GM18861 (cell line): ENCODE measurements around the gene RILP.
A peak's percentile ranks its signal among the peaks of the same experiment; 100 is the strongest.

Experiments used
- ATAC-seq: cut with Tn5 transposase; IDR thresholded peaks from one replicate; pipeline ENCODE4 v1.9.1; 2021; ENCODE audit not compliant: unreplicated experiment

The RILP gene

DNA sequence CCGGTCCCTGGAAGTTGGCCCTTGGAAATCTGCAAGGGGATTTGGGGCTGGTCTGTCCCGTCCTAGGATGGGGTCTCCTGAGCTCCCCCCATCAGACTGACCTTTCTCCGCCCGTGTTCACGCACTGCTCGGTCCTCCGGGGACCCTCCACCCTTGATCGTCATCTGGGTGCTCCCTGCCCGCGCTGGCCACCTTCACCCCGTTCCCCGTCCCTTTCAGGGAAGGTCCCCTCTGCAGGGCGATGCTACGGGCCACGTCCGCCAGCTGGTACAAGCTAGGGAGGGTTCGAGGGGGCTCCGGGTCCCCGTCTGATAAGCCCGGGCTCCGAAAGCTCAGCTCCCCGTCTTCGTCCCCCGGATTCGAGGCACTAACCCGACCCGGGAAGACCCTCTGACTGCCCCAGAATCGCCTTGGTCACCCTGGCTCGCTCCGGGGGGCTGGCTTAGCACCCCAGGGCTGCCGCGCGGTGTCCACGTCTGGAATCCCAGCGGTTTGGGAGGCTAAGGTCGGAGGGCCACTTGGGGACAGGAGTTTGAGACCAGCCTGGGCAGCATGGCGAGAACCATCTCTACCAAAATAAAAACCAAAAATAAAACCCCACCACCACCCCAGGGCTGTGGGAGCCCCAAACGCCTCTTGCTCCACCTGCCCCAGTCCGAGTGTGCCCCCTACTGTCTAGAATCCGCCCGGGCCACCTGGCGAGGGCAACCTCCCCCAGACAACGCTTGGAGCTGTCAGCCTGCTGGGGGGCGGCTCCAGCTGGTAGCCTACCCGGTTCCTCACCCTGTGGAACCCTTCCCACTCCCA lies 20.0 kb downstream of the RILP start:
- ATAC-seq: no peak

DNA sequence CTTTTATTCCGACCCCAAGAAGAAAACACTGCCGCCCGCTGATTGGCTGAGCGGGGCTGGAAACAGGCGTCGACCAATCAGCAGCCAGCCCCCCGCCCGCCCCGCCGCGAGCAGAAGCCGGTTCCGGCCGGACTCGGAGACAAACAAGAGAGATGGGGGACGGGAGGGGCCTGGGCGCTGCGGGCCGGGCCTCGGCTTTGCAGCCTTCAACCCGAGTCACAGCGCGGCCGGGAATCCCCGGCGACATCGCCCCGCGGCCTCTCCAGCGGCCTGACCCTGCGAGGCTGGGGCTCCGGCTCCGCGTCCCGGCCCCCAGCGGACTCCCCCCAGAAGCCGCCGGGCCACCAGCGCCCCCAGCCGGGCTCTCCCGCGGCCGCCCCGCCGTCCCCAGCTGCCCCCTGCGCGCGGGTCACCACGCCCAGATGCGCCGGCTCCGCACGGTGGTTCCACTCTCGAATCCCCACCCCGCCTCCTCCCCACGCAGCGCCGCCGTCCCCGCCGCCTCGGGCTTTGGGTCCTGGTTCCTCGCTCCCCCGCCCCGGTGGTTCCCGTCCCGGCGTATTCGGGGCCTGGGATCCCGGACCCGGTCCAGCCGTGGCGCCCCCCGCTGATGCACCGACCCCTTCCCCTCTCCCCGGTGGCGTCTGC lies 20.7 kb downstream of the RILP start:
- ATAC-seq: peak; percentile 39

DNA sequence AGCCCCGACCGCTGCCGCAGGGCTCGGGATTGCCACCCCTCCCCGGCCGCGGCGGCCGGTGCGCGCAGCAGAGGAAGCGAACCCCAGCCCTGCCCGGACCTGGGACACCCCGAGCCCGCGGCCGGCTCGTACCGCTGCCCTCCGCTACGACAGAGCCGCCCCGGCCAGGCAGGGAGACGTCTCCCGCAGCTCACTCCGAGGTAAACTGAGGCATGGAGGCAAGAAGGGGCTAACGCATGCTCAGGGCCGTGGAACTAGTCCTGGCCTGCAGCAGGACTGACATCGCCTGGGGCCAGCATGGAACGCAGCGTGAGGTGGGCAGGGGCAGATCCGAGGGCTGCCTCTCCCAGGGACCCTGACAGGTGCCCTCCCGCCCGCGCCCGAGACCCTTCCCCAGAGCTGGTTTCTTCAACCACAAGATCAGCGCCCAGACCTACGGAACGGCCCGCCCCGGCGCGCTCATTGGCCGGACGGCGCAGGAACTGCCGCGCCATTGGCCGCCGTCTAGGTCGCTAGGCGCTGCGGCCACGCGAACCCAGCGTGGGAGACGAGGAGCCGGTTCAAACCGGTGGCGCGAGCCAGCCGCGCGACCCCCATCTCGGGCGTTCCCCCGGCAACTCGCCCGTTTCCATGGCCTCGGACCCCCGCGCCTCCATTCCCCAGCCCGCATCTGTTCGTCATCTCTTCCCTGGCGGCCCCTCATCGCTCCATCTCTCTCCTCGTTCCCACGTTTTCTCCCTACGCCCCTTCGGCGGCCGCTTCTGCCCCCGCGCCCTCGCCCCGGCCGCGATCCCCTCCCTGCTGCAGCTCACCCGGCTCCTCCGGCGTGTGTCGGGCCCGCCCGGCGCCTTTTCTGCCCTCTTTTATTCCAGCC lies 21.4 kb downstream of the RILP start, which contains the start of gene SLC43A2:
TSS of gene SLC43A2 (minus strand) at position 853 of the 874 bp plus-strand sequence. CDS start 960 bp downstream, outside the sequence.
- ATAC-seq: peak; percentile 35

DNA sequence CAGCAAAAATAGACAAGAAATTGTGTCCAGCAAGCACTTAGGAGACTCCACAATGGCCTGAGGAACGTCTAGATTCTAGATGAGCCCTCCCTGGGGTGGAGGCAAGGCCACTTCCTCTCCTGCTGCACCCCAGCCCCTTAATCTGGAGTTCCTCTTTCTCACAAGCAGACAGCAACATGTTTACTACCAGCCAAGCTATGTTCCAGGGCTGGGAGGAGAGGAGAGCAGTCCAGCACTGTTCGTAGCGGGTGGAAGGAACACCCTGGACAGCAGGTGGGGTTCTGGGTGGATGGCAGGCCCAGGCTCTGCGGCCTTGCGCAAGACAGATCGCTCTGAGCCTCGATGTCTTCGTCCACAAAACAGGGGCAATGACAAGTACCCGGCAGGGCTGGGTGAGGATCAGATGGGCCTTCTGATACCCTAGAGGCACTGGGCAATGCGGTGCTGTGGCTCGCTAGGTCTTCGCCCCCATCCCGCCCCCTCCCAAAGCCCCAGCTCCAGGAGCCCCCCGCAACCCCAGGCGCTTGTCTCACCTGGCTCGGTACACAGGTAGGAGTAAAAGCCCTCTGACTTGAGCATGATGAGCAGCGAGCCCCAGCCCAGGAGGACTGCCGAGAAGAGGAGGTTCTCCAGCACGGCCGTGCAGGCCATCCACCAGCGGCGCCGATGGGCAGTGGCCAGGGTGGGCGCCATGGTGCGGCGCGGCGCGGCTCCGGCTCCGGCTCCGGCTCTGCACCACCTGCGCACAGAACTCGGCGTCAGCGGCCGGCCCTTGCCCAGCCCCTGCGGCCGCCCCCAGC lies 22.3 kb downstream of the RILP start:
- no peak for ATAC-seq

DNA sequence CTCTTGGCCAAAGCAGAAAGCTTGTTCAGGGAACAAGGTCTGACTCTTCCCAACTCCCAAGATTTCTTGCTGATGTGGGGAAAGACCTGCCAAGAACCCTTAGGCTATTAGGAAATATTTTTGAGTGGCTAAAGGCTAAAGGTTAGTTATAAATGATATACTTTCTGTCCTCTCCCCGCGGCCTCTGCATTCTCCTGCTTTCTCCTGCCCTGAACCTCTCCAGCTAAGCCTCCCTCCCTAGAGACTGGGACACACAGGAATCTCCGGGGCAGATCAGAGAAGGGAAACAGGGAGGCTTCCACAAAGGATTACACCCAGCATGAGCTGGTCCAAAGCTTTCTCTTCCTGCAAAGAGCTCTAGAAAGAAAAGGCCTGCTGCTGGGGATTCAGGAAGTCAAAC lies 23.3 kb downstream of the RILP start:
- no peak for ATAC-seq

DNA sequence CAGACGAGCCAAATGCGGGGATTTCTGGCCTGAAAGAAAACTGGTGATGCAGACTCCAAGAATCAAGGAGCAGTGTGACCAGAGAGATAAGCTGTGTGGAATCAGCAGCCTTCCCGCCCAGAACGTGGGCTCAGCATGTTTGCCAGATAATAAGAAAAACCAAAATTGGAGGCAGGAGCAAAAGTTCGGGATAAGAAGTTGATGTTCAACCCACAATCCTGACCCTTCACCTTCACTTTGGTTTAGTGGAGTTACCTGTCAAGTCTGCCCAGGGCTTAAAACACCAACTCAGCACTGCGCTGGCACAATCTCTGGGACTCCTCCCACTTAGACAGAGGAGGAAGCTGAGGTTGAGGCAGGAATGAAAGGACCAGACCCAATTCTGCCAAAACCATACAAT lies 24.1 kb downstream of the RILP start:
- no peak for ATAC-seq

DNA sequence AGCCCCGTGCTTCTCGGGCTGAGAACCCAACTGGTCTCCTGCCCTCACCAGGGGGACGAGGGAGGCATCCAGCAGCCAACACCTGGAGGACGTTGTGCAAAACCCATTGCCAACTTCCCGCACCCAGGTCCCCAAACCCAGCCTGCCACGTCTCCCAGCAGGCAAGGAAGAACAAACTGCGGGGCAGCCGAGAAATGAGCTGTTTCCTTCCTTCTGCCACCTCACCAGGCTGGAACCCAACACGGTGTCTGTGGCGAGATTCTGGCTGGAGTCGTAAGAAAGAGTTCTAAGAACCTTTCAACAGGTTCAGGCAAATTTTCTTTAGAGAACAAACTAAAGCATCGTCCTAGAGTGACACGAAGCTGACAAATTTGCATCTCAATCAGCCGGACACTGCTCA lies 24.6 kb downstream of the RILP start:
- no peak for ATAC-seq

DNA sequence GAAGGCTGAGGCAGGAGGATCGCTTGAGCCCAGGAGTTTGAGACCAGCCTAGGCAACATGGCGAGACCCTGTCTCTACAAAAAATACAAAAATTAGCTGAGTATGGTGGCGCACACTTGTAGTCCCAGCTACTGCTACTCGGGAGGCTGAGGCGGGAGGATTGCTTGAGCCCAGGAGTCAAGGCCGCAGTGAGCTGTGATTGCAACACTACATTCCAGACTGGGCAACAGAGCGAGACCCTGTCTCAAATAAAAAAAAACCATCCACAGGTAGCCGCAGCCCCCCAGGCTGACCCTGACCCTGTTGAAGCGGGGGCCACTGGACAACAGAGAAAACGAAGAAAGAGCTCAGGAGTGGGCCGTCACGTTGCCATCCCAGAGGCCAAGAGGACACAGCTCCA lies 25.0 kb downstream of the RILP start:
- no peak for ATAC-seq

DNA sequence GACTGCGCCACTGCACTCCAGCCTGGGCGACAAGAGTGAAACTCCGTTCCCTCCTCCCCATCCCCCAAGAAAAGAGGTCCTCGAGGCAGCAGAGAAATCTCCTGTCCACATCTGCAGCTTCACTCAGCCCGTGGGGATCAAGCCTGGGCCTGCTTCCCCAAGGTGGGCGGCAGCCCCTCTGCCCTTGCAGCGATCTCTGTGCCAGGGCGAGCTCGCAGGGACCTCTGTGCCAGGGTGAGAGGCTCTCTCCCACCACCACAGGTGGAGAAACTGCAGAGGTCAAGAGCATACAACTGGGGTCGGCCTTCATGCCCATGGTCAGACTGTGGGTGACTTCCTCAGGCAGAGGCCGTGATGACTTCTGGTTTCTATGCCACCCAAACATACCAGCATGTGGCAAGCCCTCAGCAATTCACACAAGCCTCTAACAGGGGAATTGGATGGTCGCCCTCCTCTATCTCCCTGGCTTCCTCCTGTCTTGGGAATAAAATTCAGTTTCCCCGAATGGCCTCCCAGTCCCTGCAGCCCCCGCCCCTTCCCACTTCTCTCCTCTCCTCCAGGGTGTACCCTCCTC lies 26.5 kb downstream of the RILP start:
- no peak for ATAC-seq

DNA sequence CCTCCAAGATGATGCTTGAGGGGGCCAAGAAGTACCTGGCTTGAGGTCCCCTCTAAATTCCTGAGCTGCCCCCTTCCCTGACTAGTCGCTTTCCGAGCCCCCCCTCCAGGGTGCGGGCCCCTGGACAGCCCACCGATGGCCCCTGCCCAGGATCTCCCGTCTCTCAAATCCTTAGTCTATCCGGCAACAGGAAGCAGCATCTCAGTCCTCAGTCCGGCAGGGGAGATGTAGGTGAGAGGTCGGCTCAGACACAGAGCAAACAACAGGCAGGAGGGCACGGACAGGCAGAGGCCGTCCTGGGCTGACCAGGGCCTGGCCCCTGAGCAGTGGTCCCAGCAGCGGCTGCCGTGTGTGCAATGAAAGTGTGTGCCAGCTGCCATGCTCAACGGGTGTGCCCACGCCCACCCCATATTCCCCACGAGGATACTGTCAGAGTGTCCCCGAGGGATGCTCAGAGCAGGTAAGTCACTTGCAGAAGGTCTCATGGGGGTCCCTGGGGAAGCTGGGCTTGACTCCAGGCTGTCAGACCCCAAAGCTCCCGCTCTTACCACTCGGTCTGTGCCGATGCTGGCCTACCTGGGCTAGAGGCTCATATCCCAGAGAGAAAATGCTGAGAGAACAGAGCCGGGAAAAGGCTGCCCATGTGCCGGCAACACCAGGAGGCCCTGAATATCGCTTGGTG lies 28.3 kb downstream of the RILP start:
- ATAC-seq: no peak

DNA sequence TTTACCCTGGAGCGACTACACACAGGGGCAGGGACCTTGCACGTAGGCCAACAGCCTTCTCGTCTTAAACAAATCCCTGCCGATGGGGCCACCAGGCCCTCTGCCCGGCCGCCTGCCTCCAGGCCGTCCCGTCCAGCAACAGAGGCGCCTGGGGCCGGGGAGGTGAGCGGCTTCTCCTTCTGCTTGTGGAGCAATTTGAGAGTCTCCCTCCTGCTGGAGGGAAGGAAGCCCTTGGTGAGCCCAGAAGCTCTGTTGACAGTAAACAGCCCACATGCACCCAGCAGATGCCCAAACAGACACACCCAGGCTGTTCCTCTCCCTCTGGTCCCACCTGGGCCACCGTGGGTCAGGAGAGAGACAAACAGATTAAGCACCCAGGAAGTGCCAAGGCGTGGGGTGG lies 29.2 kb downstream of the RILP start:
- ATAC-seq: no peak

DNA sequence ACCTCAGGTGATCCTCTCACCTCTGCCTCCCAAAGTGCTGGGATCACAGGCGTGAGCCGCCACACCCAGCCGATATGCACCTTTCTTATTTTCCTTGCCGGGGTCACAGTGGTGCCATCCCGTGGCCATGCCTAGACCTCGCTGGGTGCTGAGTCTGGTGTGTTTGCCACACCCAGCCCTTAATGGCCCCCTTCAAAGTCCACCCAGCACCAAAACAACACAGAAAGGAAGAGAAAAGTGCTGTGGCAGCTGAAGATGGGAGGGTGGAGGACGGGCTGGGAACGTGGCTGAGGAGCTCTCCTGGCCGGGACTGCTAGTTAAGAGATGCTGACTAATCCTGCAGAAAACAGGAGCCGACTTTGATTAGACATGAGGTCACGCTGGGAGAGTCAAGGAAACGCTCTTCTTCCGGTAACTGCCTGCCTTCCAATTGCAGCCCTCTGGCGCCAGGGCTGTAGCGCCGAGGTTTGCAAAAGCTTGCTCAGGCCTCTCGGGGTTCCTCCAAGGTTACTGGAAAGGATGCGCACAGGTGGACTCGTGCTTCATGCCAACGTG lies 32.0 kb downstream of the RILP start:
- ATAC-seq: no peak

DNA sequence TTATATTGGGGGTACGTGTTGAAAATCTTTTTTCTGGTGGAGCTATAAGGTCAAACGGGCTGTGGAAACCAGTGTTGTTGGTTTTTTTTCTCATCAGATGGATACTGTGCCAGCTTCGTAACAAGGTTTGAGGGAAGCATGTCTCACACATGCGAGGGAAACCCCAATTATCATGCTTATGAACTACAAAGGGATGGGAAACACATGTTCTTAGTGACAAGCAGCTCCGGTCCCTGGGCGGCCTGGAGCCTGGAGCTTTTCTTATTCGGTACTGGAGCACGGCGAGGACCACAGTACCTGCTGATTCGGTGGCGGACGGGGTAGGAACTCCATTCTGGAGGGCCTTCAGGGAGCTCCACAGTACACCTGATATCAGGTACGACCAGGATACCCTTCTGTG lies 33.6 kb downstream of the RILP start:
- no peak for ATAC-seq

DNA sequence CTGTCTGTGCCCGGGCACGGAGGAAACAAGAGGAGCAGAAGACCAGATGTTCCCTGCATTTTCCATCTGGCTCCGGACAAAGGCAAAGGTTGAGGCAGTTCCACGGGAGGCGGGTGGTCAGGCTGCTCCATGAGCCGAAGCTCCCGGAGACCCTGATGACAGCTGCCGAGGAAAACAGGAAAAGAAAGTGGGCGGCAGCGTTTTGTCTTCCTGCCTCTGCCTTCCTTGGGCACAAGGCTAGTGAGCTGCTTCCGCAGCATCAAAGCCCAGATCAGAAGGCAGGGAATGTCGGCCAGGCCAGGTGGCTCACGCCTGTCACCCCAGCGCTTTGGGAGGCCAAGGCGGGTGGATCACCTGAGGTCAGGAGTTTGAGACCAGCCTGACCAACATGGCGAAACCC lies 37.3 kb downstream of the RILP start:
- ATAC-seq: no peak

DNA sequence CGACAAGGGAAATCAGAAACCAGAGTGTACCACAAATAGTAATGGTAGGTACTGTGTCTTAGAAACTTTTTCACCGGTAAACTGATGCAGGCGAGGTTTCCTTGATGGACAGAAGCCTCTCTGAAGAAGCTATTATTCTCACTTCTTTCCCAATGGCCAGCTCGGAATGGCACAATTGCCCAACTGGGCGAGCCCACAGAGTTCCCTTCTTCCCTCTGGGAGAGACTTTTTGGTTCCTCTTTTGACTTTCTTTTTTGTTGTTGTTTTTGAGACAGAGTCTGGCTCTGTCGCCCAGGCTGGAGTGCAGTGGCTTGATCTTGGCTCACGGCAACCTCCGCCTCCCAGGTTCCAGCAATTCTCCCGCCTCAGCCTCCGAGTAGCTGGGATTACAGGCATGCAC lies 38.0 kb downstream of the RILP start:
- ATAC-seq: no peak

DNA sequence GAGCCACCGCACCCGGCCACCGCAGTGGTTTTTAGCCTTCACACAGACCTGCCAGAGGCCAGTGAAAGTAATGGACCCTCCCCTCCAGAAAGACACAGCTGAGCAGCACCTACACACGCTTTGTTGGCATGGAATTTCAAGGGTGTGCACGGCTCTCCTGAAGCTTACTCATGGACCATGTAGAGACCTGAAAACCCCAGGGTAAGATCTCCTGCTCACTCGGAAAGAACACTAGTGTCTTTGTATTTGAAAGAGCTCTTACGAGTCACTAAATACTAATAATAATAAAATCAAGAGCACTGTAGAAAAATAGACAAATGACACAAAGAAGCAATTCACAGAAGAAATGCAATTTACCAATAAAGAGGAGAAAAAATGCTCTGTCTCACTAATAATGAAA lies 41.0 kb downstream of the RILP start:
- ATAC-seq: no peak

DNA sequence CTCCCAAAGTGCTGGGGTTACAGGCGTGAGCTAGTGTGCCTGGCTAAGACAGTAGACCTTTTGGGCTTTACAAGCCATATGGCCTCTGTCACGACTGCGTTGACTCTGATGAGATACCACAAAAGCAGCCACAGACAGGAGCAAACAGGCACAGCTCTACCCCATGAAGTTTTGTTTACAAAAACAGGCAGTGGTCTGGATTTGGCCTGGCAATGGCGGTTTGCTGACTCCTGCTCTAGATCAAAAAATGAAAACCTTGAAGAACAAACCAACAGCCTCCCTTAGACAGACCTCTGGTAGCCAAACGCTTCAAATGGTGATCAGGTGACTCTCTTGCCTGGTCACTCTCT lies 41.7 kb downstream of the RILP start:
- ATAC-seq: no peak

DNA sequence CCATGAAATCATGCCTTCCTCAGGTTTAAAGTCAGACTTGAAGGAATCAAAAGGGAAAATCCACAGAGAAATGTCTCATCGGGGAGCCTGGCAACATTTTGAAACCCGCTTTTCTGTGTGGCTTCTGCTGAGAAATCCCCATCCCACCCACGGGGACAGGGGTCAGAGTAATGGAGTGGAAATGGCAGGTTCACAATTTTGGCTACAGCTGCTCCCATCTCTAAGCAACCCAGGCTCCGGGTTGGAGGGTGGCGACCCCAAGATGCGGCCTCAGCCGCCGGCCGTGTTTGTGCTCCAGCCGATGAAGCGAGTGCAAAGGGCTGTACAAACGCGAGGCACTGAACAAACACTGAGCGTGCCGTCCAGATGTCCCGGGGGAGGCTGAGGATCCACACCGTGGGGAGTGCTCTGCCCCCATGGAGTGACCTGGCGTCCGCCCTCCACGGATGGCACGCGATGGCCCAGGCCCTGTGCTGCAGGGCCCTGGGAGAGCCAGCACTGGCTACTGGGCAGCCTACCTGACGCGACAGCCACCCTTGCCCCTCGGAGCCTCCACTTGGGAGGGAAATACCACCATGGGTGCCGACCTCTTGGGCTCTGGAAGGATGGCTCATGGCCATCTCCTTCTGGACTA lies 43.2 kb downstream of the RILP start:
- no peak for ATAC-seq

DNA sequence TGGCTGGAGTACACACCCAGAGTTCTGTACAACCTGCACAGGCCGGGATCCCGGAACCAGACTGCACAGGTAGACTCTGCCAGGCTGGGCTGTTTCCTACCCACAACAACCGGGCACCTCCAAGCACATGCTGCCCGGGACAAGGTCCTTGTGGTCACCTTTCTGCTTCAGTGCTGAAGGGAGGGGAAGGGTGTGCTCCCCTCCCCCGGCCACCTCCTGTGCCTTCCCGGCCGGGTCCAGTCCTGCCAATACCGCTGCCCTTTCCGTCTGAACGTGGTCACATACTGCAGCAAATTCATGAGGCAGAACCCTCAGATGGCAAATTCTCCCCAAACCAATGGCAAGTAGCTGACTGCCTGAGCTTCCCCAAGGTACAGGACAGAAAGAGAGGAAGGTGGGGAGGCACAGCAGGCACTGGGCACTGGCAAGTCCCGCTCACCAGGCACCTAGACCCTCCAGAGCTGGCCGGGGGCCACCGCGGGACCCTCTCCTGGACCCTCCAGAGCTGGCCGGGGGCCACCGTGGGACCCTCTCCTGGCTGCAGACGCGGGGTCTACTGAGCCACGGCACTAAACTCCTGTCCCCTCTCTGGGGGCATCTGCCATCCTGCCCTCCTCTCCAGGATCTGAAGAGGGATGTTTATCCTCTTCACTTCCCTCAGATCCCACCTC lies 43.9 kb downstream of the RILP start:
- ATAC-seq: no peak
